ENCODE results near the gene TOR3A. TPM values are rescaled to one million over a fixed set of nuclear protein-coding genes. Genes with fewer than 3 reads are reported as not detected.

Gene TOR3A
- total RNA-seq, 1 donor from 2014 or later: 59.5 TPM

GRCh38 chr1:179058487-179059483 lies 23.1 kb upstream of the TOR3A start:
- ChIA-PET POLR2A (no interaction called here), CTCF (interaction anchor here (1.5 kb wide), 1 partner anchor 56 kb away, joined by 3 read pairs; no protein-coding TSS in a partner anchor)
- Mint-ChIP-seq H3K9me3 (peaks cover 3% of the 10 kb centered on the region), H3K36me3 (ENCODE audit: low read depth) (peaks cover 56% of the 10 kb centered on the region), H3K27ac (no peak overlapping the region), H3K4me3 (no peak overlapping the region), H3K27me3 (no peaks in the 10 kb centered on the region), H3K4me1 (no peaks in the 10 kb centered on the region)
- intact Hi-C loops (cut with micrococcal nuclease): no loop called here
- DNase-seq (no peak), ATAC-seq (ENCODE audit: low read depth) (no peak)
- no peak for TF ChIP-seq CTCF (IDR thresholded peaks at IDR 0.05)

- CTCF ChIA-PET: no interaction called here
- POLR2A ChIA-PET: no interaction called here
- Mint-ChIP-seq H3K4me3 (no peak overlapping the region), H3K27ac (no peak overlapping the region), H3K36me3 (ENCODE audit: low read depth) (peaks cover 57% of the 10 kb centered on the region), H3K9me3 (no peaks in the 10 kb centered on the region), H3K4me1 (no peaks in the 10 kb centered on the region), H3K27me3 (no peaks in the 10 kb centered on the region)
- intact Hi-C loops (cut with micrococcal nuclease): no loop called here
- no peak for TF ChIP-seq CTCF (IDR thresholded peaks at IDR 0.05)
- no peak for ATAC-seq (ENCODE audit: low read depth)
- no peak for DNase-seq
These were observed 20.2 kb upstream of the TOR3A start for GRCh38 chr1:179061360-179062282.

GRCh38 chr1:179066471-179066870 lies 15.4 kb upstream of the TOR3A start:
- DNase-seq (no peak), ATAC-seq (ENCODE audit: low read depth) (no peak)
- ChIA-PET POLR2A (no interaction called here), CTCF (interaction anchor here (1.0 kb wide), 1 partner anchor 63 kb away, joined by 4 read pairs; no protein-coding TSS in a partner anchor)
- H3K36me3 Mint-ChIP-seq (ENCODE audit: low read depth): peaks cover 45% of the 10 kb centered on the region
- no peaks in the 10 kb centered on the region for H3K4me1 Mint-ChIP-seq
- no peak overlapping the region for H3K27ac Mint-ChIP-seq
- H3K9me3 Mint-ChIP-seq: no peaks in the 10 kb centered on the region
- H3K4me3 Mint-ChIP-seq: no peak overlapping the region
- intact Hi-C loops (cut with micrococcal nuclease): no loop called here
- TF ChIP-seq CTCF (IDR thresholded peaks at IDR 0.05): no peak
- no peaks in the 10 kb centered on the region for H3K27me3 Mint-ChIP-seq

- no peak for ATAC-seq (ENCODE audit: low read depth)
- no peak overlapping the region for H3K27ac Mint-ChIP-seq
- CTCF ChIA-PET: interaction anchor here (1.2 kb wide), 1 partner anchor 732 kb away, joined by 3 read pairs; no protein-coding TSS in a partner anchor
- no peak overlapping the region for H3K4me3 Mint-ChIP-seq
- TF ChIP-seq CTCF (IDR thresholded peaks at IDR 0.05): no peak
- POLR2A ChIA-PET: interaction anchor here (0.7 to 1.5 kb wide), 2 partner anchors 75 to 288 kb away, joined by 3 to 4 read pairs; partner anchors contain the start of gene AXDND1
- DNase-seq: no peak
- H3K36me3 Mint-ChIP-seq (ENCODE audit: low read depth): peaks cover 20% of the 10 kb centered on the region
- H3K27me3 Mint-ChIP-seq: no peaks in the 10 kb centered on the region
- intact Hi-C loops (cut with micrococcal nuclease): loop anchor here (5.0 kb wide), 1 partner anchor 765 kb away; no protein-coding TSS in a partner anchor
- peaks cover 17% of the 10 kb centered on the region for H3K4me1 Mint-ChIP-seq
- H3K9me3 Mint-ChIP-seq: no peaks in the 10 kb centered on the region
These were observed 4.5 kb upstream of the TOR3A start for GRCh38 chr1:179077396-179077795.
